T-helper 17 cell (primary cell): Measurements from ENCODE around the gene ZBTB17. TPM values are rescaled to one million over a fixed set of nuclear protein-coding genes. Genes with fewer than 3 reads are reported as not detected.
A peak's percentile ranks its signal among the peaks of the same experiment; 100 is the strongest.

Source experiments
- ATAC-seq: fragments of 150-1000 bp; cut with Tn5 transposase; 2 replicates; pipeline ENCODE4 v1.10.0; 2021; ENCODE audit warnings: mild to moderate bottlenecking, moderate library complexity
- DNase-seq, 3 donors: peaks; one replicate each; pipeline versions ENCODE4 v3.0.0 to v3.0.0-alpha.2; 2020 to 2021
- H3K9me3 ChIP-seq: one replicate; pipeline ENCODE4 v1.7.0; 2013; ENCODE audit warnings: low read length, mild to moderate bottlenecking; ENCODE audit not compliant: control insufficient read depth, poor library complexity, severe bottlenecking
- H3K27ac Mint-ChIP-seq: one replicate; pipeline ENCODE4 v1.8.0; 2022; ENCODE audit warnings: mild to moderate bottlenecking, moderate library complexity, mixed read lengths
- H3K27me3 Mint-ChIP-seq: one replicate; pipeline ENCODE4 v1.8.0; 2022; ENCODE audit warnings: mixed read lengths
- H3K36me3 Mint-ChIP-seq: one replicate; pipeline ENCODE4 v1.8.0; 2022; ENCODE audit warnings: low read depth, mixed read lengths
- H3K4me1 Mint-ChIP-seq: one replicate; pipeline ENCODE4 v1.8.0; 2022; ENCODE audit warnings: mild to moderate bottlenecking, mixed read lengths
- H3K4me3 Mint-ChIP-seq: one replicate; pipeline ENCODE4 v1.8.0; 2022; ENCODE audit warnings: mild to moderate bottlenecking, moderate library complexity, mixed read lengths
- total RNA-seq, 4 donors: library from RNA in 2 of 4; stranded (reverse) in 2 of 4; gene quantifications; one replicate each; pipeline ENCODE4 v1.2.3 and lab custom pipeline; 2022 to 2026

ZBTB17 gene
- total RNA-seq, 2 donors from 2014 or later: 71.7 to 99.0 TPM

DNA sequence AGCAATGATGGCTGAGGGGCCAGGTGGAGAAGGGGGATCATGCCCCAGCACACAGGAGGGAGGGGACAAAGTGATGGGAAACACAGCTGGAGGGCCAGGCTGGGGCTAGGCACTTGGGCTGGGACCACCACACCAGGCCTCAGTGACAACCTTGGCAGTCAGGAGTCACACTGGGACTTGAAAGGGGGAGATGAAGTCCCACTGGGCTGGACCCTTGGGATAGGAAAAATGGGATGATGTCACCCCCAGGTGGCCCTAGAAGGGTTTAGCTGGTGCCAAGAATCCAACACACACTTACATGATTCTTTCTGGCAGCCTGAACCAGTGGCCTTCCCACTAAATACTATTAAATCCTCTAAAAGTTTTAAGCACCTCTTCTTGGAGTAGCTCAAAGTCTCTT lies 17.1 kb downstream of the ZBTB17 start:
- no peaks in the 10 kb centered on the region for H3K9me3 ChIP-seq

DNA sequence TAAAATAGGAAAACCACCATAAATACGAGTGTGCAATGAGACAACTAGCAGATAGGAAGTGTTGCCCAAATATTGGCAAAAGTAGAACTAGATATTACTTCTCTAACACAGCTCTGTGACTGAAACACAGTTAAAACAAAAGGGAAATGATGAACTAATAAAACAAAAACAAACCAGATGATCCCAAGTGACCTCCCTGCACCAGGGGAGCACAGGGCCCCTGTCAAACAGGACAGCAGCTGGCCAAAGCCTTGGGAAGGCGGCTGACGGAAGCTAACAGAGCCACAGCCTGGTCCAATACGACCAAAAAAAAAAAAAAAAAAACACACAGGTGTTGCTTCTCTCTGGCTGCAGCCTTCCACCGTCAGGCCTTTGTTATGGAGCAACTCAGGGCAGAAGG lies 17.8 kb downstream of the ZBTB17 start:
- peak overlapping the region; percentile 12 for H3K4me3 Mint-ChIP-seq
- peaks cover 8% of the 10 kb centered on the region for H3K36me3 Mint-ChIP-seq
- ATAC-seq (no peak), DNase-seq (no peak)
- no peaks in the 10 kb centered on the region for H3K9me3 ChIP-seq
- H3K27ac Mint-ChIP-seq: peak overlapping the region; percentile 82
- H3K4me1 Mint-ChIP-seq: peaks cover 47% of the 10 kb centered on the region
- no peaks in the 10 kb centered on the region for H3K27me3 Mint-ChIP-seq

More for the DNA sequence above, 17.1 kb downstream of the ZBTB17 start:
- peaks cover 8% of the 10 kb centered on the region for H3K36me3 Mint-ChIP-seq
- peaks cover 49% of the 10 kb centered on the region for H3K4me1 Mint-ChIP-seq
- ATAC-seq (no peak), DNase-seq (no peak)
- peak overlapping the region; percentile 82 for H3K27ac Mint-ChIP-seq
- no peak overlapping the region for H3K4me3 Mint-ChIP-seq
- H3K27me3 Mint-ChIP-seq: no peaks in the 10 kb centered on the region

GRCh38 chr1:15957221-15958095 lies 18.4 kb downstream of the ZBTB17 start:
- ATAC-seq (peak; percentile 37), DNase-seq (no peak)
- peaks cover 51% of the 10 kb centered on the region for H3K4me1 Mint-ChIP-seq
- peak overlapping the region; percentile 82 for H3K27ac Mint-ChIP-seq
- H3K4me3 Mint-ChIP-seq: no peak overlapping the region
- no peaks in the 10 kb centered on the region for H3K27me3 Mint-ChIP-seq
- H3K36me3 Mint-ChIP-seq: peaks cover 8% of the 10 kb centered on the region
- no peaks in the 10 kb centered on the region for H3K9me3 ChIP-seq

GRCh38 chr1:15956150-15956549 lies 19.8 kb downstream of the ZBTB17 start:
- no peaks in the 10 kb centered on the region for H3K27me3 Mint-ChIP-seq
- no peak for DNase-seq
- H3K36me3 Mint-ChIP-seq: peaks cover 8% of the 10 kb centered on the region
- peak overlapping the region; percentile 82 for H3K27ac Mint-ChIP-seq
- no peak overlapping the region for H3K4me3 Mint-ChIP-seq
- no peaks in the 10 kb centered on the region for H3K9me3 ChIP-seq
- ATAC-seq: peak; percentile 21
- peaks cover 64% of the 10 kb centered on the region for H3K4me1 Mint-ChIP-seq

DNA sequence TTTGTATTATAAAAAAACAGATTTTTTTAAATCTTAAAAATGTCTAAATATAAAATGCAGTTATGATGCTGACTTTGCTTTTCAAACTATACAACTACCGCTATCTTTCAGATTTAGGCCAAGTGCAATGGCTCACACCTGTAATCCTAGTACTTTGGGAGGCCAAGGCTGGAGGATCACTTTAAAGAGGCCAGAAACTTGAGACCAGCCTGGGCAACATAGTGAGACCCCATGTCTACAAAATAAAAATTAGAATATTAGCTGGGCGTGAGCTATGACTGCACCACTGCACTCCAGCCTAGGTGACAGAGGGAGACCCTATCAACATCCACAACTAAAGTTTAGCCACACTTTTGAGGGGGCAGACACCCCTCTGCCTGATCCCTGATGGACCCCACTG lies 20.3 kb downstream of the ZBTB17 start:
- no peaks in the 10 kb centered on the region for H3K9me3 ChIP-seq
- no peaks in the 10 kb centered on the region for H3K27me3 Mint-ChIP-seq
- peaks cover 8% of the 10 kb centered on the region for H3K36me3 Mint-ChIP-seq
- H3K27ac Mint-ChIP-seq: peak overlapping the region; percentile 82
- no peak for DNase-seq
- no peak for ATAC-seq
- peaks cover 70% of the 10 kb centered on the region for H3K4me1 Mint-ChIP-seq
- H3K4me3 Mint-ChIP-seq: no peak overlapping the region

DNA sequence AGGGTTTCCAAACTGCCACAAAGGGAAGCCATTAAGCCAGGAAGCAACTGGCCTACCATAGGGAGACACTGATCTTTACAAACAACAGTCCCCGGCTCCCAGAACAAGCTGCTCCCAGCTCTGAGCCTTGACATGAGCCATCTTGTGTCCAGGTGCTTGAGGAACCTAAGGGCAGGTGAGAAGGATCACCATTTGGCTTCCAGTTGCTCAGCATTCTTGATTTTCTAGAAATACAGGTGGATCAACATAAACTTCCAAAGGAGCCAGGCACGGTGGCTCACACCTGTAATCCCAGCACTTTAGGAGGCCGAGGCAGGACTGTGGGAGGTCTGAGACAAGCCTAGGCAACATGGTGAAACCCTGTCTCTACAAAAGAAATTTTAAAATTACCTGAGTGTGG lies 21.6 kb downstream of the ZBTB17 start:
- peaks cover 8% of the 10 kb centered on the region for H3K36me3 Mint-ChIP-seq
- DNase-seq (no peak), ATAC-seq (no peak)
- H3K27ac Mint-ChIP-seq: peak overlapping the region; percentile 16
- no peak overlapping the region for H3K4me3 Mint-ChIP-seq
- no peaks in the 10 kb centered on the region for H3K9me3 ChIP-seq
- H3K27me3 Mint-ChIP-seq: no peaks in the 10 kb centered on the region
- H3K4me1 Mint-ChIP-seq: peaks cover 77% of the 10 kb centered on the region

- Mint-ChIP-seq H3K36me3 (peaks cover 8% of the 10 kb centered on the region), H3K27ac (peak overlapping the region; percentile 51)
These were observed 22.1 kb downstream of the ZBTB17 start for GRCh38 chr1:15953791-15954241.

GRCh38 chr1:15953294-15953771 lies 22.6 kb downstream of the ZBTB17 start:
- Mint-ChIP-seq H3K27ac (peak overlapping the region; percentile 51), H3K27me3 (no peaks in the 10 kb centered on the region), H3K4me1 (peaks cover 81% of the 10 kb centered on the region), H3K4me3 (no peak overlapping the region), H3K36me3 (peaks cover 8% of the 10 kb centered on the region)
- ATAC-seq: no peak
- no peak for DNase-seq
- H3K9me3 ChIP-seq: no peaks in the 10 kb centered on the region

More at GRCh38 chr1:15953791-15954241, 22.1 kb downstream of the ZBTB17 start:
- H3K9me3 ChIP-seq: no peaks in the 10 kb centered on the region
- Mint-ChIP-seq H3K4me3 (no peak overlapping the region), H3K4me1 (peaks cover 77% of the 10 kb centered on the region), H3K27me3 (no peaks in the 10 kb centered on the region)
- DNase-seq: no peak
- no peak for ATAC-seq

GRCh38 chr1:15952317-15953258 lies 23.3 kb downstream of the ZBTB17 start:
- Mint-ChIP-seq H3K4me3 (no peak overlapping the region), H3K4me1 (peaks cover 83% of the 10 kb centered on the region), H3K27ac (peak overlapping the region; percentile 99), H3K27me3 (no peaks in the 10 kb centered on the region), H3K36me3 (peaks cover 10% of the 10 kb centered on the region)
- ATAC-seq (no peak), DNase-seq (no peak)
- H3K9me3 ChIP-seq: no peaks in the 10 kb centered on the region

DNA sequence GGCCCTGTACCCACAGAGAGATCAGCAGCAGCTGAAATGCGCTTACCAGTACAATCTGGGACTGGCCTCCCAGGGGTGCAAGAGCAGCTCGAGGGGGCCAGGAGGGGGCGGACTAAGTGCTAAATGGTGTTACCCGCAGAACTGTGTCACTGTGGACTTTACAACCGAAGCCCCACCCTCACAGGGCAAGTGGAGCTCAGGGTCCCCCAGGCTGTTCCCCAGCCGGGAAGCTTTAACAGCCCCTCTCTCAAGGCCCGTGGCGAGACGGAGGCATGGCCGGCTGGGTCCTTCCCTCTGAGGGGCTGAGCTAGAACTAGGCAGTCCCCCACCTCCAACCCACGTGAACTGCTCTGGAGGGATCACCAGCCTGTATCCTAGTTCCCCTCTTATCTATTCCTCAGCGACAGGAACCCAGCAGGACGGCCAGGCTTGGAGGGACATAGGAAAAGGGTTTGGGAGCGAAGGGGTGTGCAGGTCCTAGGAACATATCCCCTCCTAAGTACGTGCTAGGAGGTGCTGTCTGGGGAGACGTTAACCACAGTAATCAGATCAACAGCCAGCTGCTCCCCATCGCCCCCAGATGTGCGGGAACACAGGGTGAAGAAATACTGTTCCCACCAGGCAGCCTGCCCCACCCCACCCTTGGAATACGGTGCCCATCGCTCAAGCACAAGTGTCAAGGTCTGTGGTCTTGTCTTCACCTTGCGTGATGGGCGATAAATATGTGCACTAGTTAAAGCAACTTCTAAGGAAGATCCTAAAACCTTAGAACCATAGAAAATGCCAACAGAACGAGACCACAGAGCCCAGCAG lies 24.4 kb downstream of the ZBTB17 start:
- no peak for ATAC-seq
- H3K9me3 ChIP-seq: no peaks in the 10 kb centered on the region
- DNase-seq: no peak
- peak overlapping the region; percentile 99 for H3K27ac Mint-ChIP-seq
- H3K36me3 Mint-ChIP-seq: peaks cover 6% of the 10 kb centered on the region
- no peaks in the 10 kb centered on the region for H3K27me3 Mint-ChIP-seq
- H3K4me1 Mint-ChIP-seq: peaks cover 80% of the 10 kb centered on the region
- peak overlapping the region; percentile 90 for H3K4me3 Mint-ChIP-seq

- ATAC-seq (no peak), DNase-seq (peak in 1 of 3 donors; percentile 50)
- H3K4me3 Mint-ChIP-seq: peak overlapping the region; percentile 90
- peaks cover 5% of the 10 kb centered on the region for H3K36me3 Mint-ChIP-seq
- no peaks in the 10 kb centered on the region for H3K27me3 Mint-ChIP-seq
- peak overlapping the region; percentile 99 for H3K27ac Mint-ChIP-seq
- no peaks in the 10 kb centered on the region for H3K9me3 ChIP-seq
- peaks cover 76% of the 10 kb centered on the region for H3K4me1 Mint-ChIP-seq
These were observed 25.1 kb downstream of the ZBTB17 start for GRCh38 chr1:15950763-15951295.

DNA sequence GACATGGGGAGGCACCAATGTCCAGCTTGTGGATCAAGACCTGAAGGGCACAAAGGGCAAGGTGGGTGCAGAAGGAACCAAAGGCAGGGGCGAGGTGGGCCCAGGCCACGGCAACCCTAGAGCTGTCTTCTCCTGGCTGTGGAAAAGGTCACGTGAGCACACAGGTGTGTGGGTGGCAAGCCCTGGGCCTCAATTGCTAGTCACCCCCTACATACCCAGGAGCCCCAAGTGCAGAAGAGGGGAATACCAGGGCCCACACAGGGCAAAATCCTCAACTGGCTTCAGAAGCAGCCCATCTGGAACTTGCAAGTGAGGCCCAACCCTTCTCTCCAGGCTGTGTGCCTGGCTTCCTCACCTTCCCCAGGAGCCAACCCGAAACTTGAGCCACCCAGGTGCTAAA lies 25.6 kb downstream of the ZBTB17 start:
- Mint-ChIP-seq H3K4me3 (peak overlapping the region; percentile 84), H3K4me1 (peaks cover 74% of the 10 kb centered on the region), H3K27ac (peak overlapping the region; percentile 99), H3K36me3 (peaks cover 5% of the 10 kb centered on the region), H3K27me3 (no peaks in the 10 kb centered on the region)
- no peak for ATAC-seq
- DNase-seq: peak in 1 of 3 donors; percentile 25
- no peaks in the 10 kb centered on the region for H3K9me3 ChIP-seq
